ENCODE measurements around the gene PCDH7.

GRCh38 chr4:30720021-30720660 lies at the start of gene PCDH7:
- TF ChIP-seq POLR2A (IDR thresholded peaks at IDR 0.05; ENCODE audit: low read depth, low read length) (no peak), MAFK (IDR thresholded peaks at IDR 0.05; ENCODE audit: low read depth, low read length) (no peak), BHLHE40 (IDR thresholded peaks at IDR 0.05; ENCODE audit: low read depth, low read length) (no peak; the same call in 1 of the 2 replicates), CEBPB (IDR thresholded peaks at IDR 0.05; ENCODE audit: low read depth, low read length) (no peak), RAD21 (IDR thresholded peaks at IDR 0.05; ENCODE audit: low read length) (no peak), MAZ (IDR thresholded peaks at IDR 0.05; ENCODE audit: borderline replicate concordance, low read depth, low read length) (peak; percentile 35; the same call in 1 of the 2 replicates), FOS (IDR thresholded peaks at IDR 0.05; ENCODE audit: low read depth, low read length) (no peak), SMC3 (IDR thresholded peaks at IDR 0.05; ENCODE audit: low read depth, low read length) (no peak), MXI1 (IDR thresholded peaks at IDR 0.05; ENCODE audit: borderline replicate concordance, low read depth, low read length) (no peak; the same call in 1 of the 2 replicates), CHD1 (IDR thresholded peaks at IDR 0.05; ENCODE audit: low read depth, low read length) (no peak), RCOR1 (IDR thresholded peaks at IDR 0.05; ENCODE audit: insufficient replicate concordance, low read length) (no peak)
- TF ChIP-seq, protein P1, sequence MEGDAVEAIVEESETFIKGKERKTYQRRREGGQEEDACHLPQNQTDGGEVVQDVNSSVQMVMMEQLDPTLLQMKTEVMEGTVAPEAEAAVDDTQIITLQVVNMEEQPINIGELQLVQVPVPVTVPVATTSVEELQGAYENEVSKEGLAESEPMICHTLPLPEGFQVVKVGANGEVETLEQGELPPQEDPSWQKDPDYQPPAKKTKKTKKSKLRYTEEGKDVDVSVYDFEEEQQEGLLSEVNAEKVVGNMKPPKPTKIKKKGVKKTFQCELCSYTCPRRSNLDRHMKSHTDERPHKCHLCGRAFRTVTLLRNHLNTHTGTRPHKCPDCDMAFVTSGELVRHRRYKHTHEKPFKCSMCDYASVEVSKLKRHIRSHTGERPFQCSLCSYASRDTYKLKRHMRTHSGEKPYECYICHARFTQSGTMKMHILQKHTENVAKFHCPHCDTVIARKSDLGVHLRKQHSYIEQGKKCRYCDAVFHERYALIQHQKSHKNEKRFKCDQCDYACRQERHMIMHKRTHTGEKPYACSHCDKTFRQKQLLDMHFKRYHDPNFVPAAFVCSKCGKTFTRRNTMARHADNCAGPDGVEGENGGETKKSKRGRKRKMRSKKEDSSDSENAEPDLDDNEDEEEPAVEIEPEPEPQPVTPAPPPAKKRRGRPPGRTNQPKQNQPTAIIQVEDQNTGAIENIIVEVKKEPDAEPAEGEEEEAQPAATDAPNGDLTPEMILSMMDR (conservative IDR thresholded peaks at IDR 0.05; ENCODE audit: low read depth, low read length): no peak
- TF ChIP-seq, protein P2, sequence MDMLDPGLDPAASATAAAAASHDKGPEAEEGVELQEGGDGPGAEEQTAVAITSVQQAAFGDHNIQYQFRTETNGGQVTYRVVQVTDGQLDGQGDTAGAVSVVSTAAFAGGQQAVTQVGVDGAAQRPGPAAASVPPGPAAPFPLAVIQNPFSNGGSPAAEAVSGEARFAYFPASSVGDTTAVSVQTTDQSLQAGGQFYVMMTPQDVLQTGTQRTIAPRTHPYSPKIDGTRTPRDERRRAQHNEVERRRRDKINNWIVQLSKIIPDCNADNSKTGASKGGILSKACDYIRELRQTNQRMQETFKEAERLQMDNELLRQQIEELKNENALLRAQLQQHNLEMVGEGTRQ (IDR thresholded peaks at IDR 0.05; ENCODE audit: low read depth, low read length): no peak

All from IMR-90 (cell line).